Body of pancreas (tissue), 4 donors: ENCODE results near the gene FMNL2.

Source experiments
- POLR2A ChIP-seq, 3 donors: fragments of 450-650 bp; IDR thresholded peaks; one replicate each; pipeline ENCODE4 v1.6.1; 2016; ENCODE audit warnings: antibody characterized with exemption in 3 of 3, mild to moderate bottlenecking in 2 of 3
- TF ChIP-seq, protein P1 (sequence below), 7 experiments: fragments of 450-650 bp in 4 of 7; fragments of 200-600 bp in 3 of 7; sonication (generic) in 3 of 7; IDR thresholded peaks; one replicate each; pipeline ENCODE4 v1.5.1; 2016 to 2019; ENCODE audit warnings: antibody characterized with exemption in 7 of 7

GRCh38 chr2:152505495-152505906 is 170.5 kb downstream of the FMNL2 start:
- TF ChIP-seq, protein P1, sequence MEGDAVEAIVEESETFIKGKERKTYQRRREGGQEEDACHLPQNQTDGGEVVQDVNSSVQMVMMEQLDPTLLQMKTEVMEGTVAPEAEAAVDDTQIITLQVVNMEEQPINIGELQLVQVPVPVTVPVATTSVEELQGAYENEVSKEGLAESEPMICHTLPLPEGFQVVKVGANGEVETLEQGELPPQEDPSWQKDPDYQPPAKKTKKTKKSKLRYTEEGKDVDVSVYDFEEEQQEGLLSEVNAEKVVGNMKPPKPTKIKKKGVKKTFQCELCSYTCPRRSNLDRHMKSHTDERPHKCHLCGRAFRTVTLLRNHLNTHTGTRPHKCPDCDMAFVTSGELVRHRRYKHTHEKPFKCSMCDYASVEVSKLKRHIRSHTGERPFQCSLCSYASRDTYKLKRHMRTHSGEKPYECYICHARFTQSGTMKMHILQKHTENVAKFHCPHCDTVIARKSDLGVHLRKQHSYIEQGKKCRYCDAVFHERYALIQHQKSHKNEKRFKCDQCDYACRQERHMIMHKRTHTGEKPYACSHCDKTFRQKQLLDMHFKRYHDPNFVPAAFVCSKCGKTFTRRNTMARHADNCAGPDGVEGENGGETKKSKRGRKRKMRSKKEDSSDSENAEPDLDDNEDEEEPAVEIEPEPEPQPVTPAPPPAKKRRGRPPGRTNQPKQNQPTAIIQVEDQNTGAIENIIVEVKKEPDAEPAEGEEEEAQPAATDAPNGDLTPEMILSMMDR (IDR thresholded peaks at IDR 0.05), result no peak
- no peak for TF ChIP-seq POLR2A (IDR thresholded peaks at IDR 0.05)
